ENCODE measurements around the gene SPATA31E1.

Gene SPATA31E1

DNA sequence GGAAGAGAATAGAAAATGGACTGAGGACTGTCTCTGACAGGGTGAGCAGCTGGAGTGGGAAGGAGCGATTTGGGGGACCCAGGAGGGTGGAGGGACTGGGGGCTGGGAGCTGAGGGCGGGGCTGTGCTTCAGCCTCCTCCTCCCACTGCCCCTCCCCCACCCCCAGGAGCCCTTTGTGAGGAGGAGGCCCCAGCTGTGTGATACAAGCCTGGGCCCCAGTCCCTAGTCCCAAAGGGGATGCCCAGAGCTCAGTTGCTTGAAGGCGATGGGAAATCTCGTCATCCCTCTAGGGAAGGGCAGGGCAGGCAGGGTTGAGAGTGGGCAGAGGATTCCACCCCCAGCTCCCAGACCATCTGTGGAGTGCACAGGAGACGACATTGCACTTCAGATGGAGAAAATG, at the start of gene SPATA31E1:
Gene SPATA31E1, plus strand, starts transcription at position 251 of the 400 bp plus-strand sequence. Its CDS starts 15 bp downstream, at position 266.
- peak within 1 kb of the TSS in 1 of 3 experiments; percentile 29 for H3K27ac Mint-ChIP-seq
- no peaks in the 10 kb centered on the region for H3K36me3 Mint-ChIP-seq (ENCODE audit: low read depth)
- H3K27me3 Mint-ChIP-seq (ENCODE audit: low read depth): peaks cover 9% of the 10 kb centered on the region
- peaks cover 2% of the 10 kb centered on the region for H3K4me1 Mint-ChIP-seq
- TF ChIP-seq CTCF (IDR thresholded peaks at IDR 0.05; ENCODE audit: unreplicated experiment in 3 of 3): no peak
- peaks cover 3% of the 10 kb centered on the region for H3K9me3 Mint-ChIP-seq
- H3K4me3 Mint-ChIP-seq: no peak within 1 kb of the TSS

DNA sequence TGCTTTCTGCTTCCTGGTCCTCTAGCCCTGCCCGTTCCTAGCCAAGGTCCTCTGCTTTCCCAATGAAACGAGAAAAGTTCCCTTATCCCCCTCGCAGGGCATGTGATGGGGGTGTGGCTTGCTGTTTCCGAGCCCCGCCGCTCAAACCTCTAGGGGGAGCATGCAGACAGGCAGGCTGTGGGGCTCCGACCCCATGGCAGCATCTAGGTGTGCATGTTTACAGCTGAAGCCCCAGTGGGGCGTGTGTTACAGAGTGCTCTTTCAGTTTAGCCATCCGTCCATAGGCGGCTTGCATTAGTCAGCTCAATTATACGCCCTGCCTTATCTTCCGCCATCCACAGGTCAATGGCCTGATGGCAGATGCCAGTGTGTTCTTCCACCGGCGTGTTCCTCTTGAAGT, 48.3 kb upstream of the SPATA31E1 start:
- Mint-ChIP-seq H3K27ac (no peak overlapping the region), H3K36me3 (ENCODE audit: low read depth) (no peaks in the 10 kb centered on the region), H3K9me3 (no peaks in the 10 kb centered on the region), H3K4me1 (peaks cover 15% of the 10 kb centered on the region), H3K4me3 (no peak overlapping the region), H3K27me3 (ENCODE audit: low read depth) (peaks cover 16% of the 10 kb centered on the region)
- TF ChIP-seq CTCF (IDR thresholded peaks at IDR 0.05; ENCODE audit: unreplicated experiment in 3 of 3): no peak

DNA sequence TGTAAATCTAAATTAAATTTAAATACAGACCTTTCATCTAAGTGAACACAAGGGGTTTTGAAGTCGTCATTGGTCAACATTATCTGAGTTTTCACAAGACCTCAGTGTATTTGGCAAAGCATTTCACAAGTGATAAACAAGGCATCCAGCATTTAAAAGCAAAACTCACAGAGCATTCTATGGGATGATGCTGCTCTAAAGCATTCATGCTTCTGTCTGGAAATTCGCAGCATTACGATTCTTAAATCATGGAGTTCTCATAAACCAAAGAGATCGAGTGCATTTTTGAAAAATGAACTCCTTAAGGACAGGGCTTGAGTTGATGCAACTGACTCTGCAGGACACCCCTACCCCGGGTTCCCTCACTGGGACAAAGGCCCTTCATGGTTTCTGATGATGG, 46.1 kb upstream of the SPATA31E1 start:
- H3K4me3 Mint-ChIP-seq: no peak overlapping the region
- no peaks in the 10 kb centered on the region for H3K36me3 Mint-ChIP-seq (ENCODE audit: low read depth)
- no peaks in the 10 kb centered on the region for H3K9me3 Mint-ChIP-seq
- H3K27me3 Mint-ChIP-seq (ENCODE audit: low read depth): peaks cover 16% of the 10 kb centered on the region
- H3K4me1 Mint-ChIP-seq: peaks cover 15% of the 10 kb centered on the region
- H3K27ac Mint-ChIP-seq: peak overlapping the region in 1 of 3 experiments; percentile 35
- TF ChIP-seq CTCF (IDR thresholded peaks at IDR 0.05; ENCODE audit: unreplicated experiment in 3 of 3): no peak

- Mint-ChIP-seq H3K27ac (peak overlapping the region; percentile 15 to 35 (median 24)), H3K4me3 (no peak overlapping the region)
Observed at GRCh38 chr9:87836951-87837705, 45.5 kb upstream of the SPATA31E1 start.

GRCh38 chr9:87840134-87840533, 42.5 kb upstream of the SPATA31E1 start:
- TF ChIP-seq CTCF (IDR thresholded peaks at IDR 0.05; ENCODE audit: unreplicated experiment in 3 of 3): no peak
- H3K9me3 Mint-ChIP-seq: no peaks in the 10 kb centered on the region
- peak overlapping the region in 1 of 3 experiments; percentile 28 for H3K27ac Mint-ChIP-seq
- H3K4me3 Mint-ChIP-seq: no peak overlapping the region
- peaks cover 7% of the 10 kb centered on the region for H3K27me3 Mint-ChIP-seq (ENCODE audit: low read depth)
- H3K4me1 Mint-ChIP-seq: peaks cover 29% of the 10 kb centered on the region
- H3K36me3 Mint-ChIP-seq (ENCODE audit: low read depth): no peaks in the 10 kb centered on the region

More at GRCh38 chr9:87836951-87837705, 45.5 kb upstream of the SPATA31E1 start:
- Mint-ChIP-seq H3K9me3 (no peaks in the 10 kb centered on the region), H3K4me1 (peaks cover 15% of the 10 kb centered on the region), H3K36me3 (ENCODE audit: low read depth) (no peaks in the 10 kb centered on the region), H3K27me3 (ENCODE audit: low read depth) (peaks cover 16% of the 10 kb centered on the region)
- no peak for TF ChIP-seq CTCF (IDR thresholded peaks at IDR 0.05; ENCODE audit: unreplicated experiment in 3 of 3)

Data from nephron (organoid).